GM19452 (cell line): ENCODE data around the gene TOGARAM2.

Experiments used
- ATAC-seq: cut with Tn5 transposase; IDR thresholded peaks from one replicate; pipeline ENCODE4 v1.9.1; 2021; ENCODE audit not compliant: unreplicated experiment

Gene TOGARAM2

DNA sequence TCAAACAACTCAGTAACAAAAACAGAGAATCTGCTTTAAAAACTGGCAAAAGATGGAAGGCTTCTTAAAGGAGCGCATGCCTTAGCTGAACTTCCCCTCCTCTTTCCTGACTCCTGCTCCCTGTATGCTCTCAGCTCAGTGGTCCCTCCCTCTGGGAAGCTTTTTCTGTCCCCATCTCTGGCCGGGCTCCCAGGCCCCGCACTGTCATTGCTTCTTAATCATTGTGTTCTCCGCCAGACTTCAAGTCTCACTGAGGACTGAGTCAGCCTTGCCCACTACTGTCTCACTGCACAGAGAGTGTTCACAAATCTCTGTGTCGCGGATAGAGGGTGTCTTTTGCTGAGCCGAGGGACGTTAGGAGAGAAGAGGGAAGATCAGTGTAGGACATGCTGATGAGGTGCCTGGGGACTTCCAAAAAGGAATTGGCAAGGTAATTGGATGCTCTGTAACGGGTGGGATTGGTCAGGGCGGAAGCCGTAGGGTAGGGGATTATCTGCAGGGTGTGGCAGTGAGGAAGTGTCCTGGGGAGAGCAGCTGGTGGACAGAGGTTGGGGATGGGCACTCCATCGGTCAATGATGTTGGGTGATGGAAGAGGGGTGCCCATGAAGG lies 16.2 kb downstream of the TOGARAM2 start:
- no peak for ATAC-seq

DNA sequence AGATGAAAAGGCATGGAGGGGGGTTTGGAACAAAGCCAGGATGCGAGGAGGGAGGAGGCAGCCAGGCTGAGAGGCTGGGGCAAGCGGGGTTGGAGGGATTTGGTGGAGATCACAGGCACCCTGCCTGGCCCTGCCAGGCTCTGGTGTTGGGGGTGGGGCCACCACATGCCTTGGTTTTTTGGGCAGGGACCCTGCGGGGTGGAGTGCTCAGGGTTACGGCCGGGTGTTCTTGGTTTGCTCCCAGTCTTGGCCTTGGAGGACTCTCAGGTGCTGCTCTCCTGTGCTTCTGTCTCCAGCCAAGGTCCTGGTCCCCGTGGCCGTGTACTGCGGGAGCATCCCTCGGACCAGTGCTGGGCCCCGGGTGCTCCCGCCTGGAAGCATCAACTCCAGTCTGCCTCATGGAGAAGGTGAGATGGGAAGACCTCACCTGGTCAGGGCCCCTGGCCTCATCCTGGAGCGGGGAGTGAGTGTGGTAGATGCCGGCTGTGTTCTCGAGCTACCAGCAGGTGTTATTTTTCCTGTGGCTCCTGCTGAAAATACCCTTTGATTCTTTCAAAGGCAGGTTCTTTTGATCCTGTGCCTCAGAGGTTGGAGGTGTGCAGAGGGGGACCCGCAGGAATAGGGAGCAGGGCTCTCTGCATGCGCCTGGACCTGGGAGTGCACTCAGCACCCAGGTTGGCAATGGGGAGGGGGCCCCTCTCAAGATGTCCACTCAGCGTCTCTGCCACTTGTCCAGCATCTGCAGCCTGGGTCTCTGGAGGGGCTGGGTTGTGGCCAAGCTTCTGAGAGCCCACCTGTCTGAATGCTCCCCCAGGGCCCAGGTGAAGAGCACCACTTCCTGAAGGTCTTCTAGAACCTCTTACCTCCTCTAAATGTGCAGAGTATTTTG lies 17.0 kb downstream of the TOGARAM2 start:
- ATAC-seq = no peak

DNA sequence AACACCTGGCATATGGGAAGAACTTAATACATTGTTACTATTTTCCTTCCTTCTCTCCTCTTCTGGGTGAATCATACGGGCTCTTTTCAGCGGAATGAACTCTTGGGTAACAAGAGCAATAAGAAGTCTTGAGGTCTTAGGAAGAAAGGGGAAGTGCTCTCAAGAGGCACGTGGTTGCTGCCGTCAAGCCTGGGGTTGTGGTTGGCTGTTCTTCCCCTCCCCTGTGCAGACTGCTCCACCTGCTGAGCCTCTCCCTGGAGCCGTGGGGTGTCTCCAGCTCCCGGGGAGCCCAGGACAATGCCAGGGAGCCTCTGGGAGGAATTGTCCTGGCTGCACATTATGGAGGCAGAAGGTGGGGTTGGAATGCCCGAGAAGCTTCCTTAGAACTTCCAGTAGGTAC lies 19.4 kb downstream of the TOGARAM2 start:
- ATAC-seq = peak; percentile 93

DNA sequence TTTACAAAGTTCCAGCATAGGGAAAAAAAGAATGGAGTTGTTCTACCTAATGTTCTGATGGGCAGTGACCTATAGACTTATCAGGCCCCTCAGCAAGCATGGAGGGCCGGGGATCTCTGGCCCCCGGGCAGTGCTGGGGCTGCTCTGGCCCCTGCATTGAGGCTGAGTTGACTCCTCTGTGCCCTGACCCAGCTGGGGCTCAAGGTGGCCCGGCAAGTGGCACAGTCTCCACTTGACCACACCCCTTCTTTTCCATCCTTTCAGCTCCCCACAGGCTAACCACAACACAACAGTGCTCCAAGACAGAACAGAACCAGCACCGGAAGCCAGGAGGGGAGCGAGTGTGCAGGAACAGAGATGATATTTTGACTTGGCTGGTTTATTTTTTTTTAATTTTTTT lies 19.9 kb downstream of the TOGARAM2 start:
- ATAC-seq = no peak

DNA sequence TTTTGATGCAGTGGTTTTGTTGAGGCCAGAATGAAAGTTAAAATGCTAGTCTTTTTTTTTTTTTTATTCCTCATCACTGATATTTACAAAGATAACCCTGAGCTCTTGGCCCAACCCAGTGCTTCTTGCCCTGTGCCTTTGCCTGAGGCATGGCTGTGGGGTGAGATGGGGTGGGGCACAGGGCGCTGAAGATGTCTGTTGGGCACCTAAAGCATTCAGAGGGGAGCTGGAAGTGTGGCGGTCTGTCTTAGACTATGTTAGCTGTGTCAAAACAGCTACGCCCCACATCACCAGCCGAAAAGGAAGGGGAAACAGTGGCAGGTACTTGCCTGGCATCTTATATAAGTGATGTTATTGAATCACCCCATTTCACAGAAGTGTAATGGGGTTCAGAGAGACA lies 20.7 kb downstream of the TOGARAM2 start:
- ATAC-seq = no peak

DNA sequence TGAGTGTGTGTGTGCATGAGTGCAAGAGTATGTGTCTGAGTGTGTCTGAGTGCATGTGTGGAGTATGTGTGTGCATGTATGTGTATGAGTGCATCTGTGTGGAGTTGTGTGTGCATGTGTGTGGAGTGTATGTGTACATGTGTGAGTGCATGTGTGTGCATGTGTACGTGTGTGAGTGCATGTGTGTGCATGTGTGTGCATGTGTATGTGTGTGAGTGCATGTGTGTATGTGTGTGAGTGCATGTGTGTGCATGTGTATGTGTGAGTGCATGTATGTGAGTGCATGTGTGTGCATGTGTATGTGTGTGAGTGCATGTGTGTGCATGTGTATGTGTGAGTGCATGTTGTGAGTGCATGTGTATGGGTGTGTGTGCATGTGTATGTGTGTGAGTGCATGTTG lies 23.7 kb downstream of the TOGARAM2 start:
- no peak for ATAC-seq

GRCh38 chr2:29005331-29005730 lies 24.2 kb downstream of the TOGARAM2 start:
- no peak for ATAC-seq

- ATAC-seq = no peak
These were observed 25.2 kb downstream of the TOGARAM2 start for GRCh38 chr2:29006092-29006979.

- no peak for ATAC-seq
These were observed 25.8 kb downstream of the TOGARAM2 start for GRCh38 chr2:29006980-29007301.

- ATAC-seq = no peak
These were observed 28.2 kb downstream of the TOGARAM2 start for GRCh38 chr2:29009270-29009669.

GRCh38 chr2:29009711-29010677 lies 28.9 kb downstream of the TOGARAM2 start:
- no peak for ATAC-seq

DNA sequence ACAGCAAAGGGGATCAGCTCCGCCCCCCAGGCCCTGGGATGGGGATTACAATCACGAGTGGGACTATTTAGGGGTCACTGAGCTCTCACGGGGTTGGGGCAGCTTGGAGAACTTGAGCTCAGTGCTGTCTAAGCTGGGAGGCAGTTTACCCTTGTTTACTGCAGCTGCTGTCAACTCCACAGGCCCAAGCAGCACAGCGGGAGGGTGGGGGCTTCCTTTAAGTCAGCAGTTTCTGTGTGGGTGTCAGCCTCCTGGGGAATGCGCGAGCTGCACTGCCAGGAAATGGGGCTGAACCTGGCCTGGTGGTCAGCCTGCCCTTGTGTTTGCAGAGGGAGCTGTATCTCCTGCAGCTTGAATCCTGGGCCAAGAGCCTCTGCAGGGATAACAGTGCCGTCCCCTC lies 29.8 kb downstream of the TOGARAM2 start:
- ATAC-seq = no peak

DNA sequence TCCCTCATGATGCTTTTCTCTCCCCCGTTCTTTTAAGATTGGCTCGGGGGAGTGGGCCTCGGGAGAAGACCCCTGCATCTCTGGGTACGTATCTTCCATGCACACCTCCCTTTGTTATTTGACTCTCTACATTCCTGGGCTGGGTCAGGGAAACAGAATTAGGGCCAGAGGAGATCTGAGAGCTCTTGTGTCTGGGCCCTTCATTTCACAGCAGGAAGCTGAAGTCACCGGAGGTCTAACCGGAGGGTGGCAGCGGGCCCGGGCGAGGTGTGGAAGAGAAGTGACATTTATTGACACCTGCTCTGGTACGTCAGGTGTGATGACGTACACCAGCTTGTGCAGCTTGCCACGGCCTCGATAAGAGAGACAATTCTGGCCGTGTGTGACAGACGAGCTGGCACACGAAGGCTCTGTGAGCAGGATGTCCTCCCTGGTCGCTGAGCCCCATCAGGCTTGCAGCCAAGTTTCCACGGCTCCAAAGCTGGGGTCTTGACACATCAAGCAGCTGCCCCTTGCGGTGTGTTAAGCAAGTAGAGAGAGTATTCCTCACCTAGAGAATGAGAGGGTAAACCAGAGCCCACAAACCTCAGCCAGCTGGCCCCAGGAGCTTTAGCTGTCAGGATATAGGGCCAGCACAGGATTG lies 30.4 kb downstream of the TOGARAM2 start:
- ATAC-seq = no peak

- peak; percentile 47 for ATAC-seq
These were observed 31.1 kb downstream of the TOGARAM2 start for GRCh38 chr2:29012211-29012681.

DNA sequence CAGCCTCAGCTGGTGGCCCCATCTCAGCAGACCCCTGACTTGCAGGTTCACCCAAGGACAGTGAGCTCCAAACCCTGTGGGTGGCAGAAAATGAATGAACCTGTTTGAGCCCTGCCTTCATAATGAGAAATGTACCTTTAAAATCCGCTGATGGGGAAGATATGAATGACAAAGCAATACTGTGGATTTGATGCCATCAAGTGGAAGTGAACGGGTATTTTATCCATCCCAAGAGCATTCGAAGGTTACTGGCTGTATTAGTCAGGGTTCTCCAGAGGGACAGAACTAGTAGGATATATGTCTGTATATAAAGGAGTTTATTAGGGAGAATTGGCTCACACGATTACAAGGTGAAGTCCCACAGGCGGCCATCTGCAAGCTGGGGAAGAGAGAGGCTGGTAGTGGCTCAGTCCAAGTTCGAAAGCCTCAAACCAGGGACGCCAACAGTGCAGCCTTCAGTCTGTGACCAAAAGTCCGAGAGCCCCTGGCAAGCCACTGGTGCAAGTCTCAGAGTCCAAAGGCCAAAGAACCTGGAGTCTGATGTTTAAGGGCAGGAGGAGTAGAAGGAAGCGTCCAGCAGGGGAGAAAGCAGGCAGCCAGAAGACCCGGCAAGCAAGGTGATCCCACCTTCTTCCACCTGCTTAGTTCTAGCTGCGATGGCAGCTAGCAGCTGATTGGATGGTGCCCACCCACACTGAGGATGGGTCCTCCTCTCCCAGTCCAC lies 32.1 kb downstream of the TOGARAM2 start:
- no peak for ATAC-seq

DNA sequence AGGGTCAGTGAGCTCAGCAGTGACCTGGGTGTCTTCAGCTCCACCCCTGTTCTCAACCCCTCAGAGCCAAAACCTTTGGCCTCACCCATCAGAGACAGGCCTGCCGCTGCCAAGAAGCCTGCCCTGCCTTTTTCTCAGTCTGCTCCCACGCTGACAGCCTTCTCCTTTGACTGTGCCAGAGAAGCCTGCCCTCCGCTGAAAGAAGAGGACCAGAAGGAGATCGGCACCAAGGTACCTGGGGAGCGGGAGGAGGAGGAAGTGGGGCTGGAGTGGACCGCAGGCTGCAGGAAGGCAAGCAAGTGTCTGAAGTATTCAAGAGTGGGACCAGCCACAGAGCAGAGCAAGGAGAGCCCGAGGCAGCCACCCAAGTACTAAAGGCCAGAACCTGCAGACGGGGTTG lies 33.2 kb downstream of the TOGARAM2 start:
- ATAC-seq = no peak

GRCh38 chr2:29014811-29015421 lies 33.8 kb downstream of the TOGARAM2 start:
- ATAC-seq = no peak

DNA sequence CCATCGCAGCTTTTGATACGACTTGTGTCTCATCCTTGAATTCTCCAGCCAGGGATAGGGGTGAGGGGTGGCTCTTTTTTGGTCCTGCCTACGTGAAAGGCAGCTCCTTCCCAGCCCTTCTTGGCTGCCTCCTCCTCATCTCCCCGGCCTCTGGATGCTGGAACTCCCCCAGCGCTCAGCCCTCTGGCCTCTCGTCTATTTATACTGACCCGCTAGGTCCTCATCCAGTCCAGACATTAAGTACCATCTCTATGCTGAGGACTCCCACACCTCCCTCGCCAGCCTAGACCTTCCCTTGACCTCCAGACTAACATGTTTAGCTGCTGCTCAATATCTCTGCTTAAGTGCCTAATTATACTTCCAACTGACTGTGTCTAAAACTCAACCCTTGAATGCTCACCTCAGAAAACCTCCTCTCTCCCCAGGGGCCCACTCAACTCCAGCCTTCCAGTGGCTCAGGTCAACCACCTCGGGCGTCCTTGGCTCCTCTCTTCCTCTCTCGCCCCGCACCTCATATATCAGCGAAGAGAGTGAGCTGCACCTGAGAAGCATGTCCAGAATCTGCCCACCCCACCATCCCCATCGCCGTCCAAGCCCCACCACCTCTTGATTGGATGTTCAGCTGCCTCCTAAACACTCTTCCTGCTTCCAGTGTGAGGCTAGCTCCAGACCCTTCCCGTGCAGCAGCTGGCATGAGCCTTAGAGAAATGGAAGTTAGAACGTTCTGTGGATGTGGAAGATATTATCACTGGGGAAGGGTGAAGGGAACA lies 34.8 kb downstream of the TOGARAM2 start:
- ATAC-seq = no peak
